HG02852 (cell line): ENCODE results near the gene PEBP1.
A peak's percentile ranks its signal among the peaks of the same experiment; 100 is the strongest.

ENCODE experiments used
- ATAC-seq: cut with Tn5 transposase; IDR thresholded peaks from one replicate; pipeline ENCODE4 v1.9.1; 2021; ENCODE audit warnings: mild to moderate bottlenecking, moderate library complexity; ENCODE audit not compliant: unreplicated experiment

Gene PEBP1

GRCh38 chr12:118135788-118136558 is at the start of gene PEBP1:
TSS of gene PEBP1 (plus strand) at chr12:118136124. CDS start at chr12:118136210, 86 bp downstream.
- peak; percentile 95 for ATAC-seq

GRCh38 chr12:118089782-118090181 is 46.1 kb upstream of the PEBP1 start:
- no peak for ATAC-seq

GRCh38 chr12:118094039-118094438 is 41.9 kb upstream of the PEBP1 start:
- ATAC-seq: no peak

GRCh38 chr12:118098401-118098800 is 37.5 kb upstream of the PEBP1 start:
- no peak for ATAC-seq

GRCh38 chr12:118098911-118099671 is 36.8 kb upstream of the PEBP1 start:
- no peak for ATAC-seq

- no peak for ATAC-seq
Measured at GRCh38 chr12:118101051-118101450, 34.9 kb upstream of the PEBP1 start.

GRCh38 chr12:118102070-118102469 is 33.9 kb upstream of the PEBP1 start:
- ATAC-seq: no peak

GRCh38 chr12:118102609-118103008 is 33.3 kb upstream of the PEBP1 start:
- no peak for ATAC-seq

- ATAC-seq: no peak
Measured at GRCh38 chr12:118103201-118103600, 32.7 kb upstream of the PEBP1 start.

GRCh38 chr12:118103601-118104382 is 32.1 kb upstream of the PEBP1 start, which contains the start of gene VSIG10:
TSS of gene VSIG10 (minus strand) at chr12:118104011. CDS start at chr12:118103671, 340 bp downstream.
- no peak for ATAC-seq

GRCh38 chr12:118107011-118107410 is 28.9 kb upstream of the PEBP1 start:
- no peak for ATAC-seq

GRCh38 chr12:118107694-118108093 is 28.2 kb upstream of the PEBP1 start:
- no peak for ATAC-seq

GRCh38 chr12:118109088-118109487 is 26.8 kb upstream of the PEBP1 start:
- no peak for ATAC-seq

- ATAC-seq: no peak
Measured at GRCh38 chr12:118119449-118119879, 16.5 kb upstream of the PEBP1 start.

GRCh38 chr12:118120579-118121363 is 15.2 kb upstream of the PEBP1 start:
- no peak for ATAC-seq

- ATAC-seq: no peak
Measured at GRCh38 chr12:118122264-118122663, 13.7 kb upstream of the PEBP1 start.

GRCh38 chr12:118124333-118124874 is 11.5 kb upstream of the PEBP1 start:
- ATAC-seq: no peak

- ATAC-seq: no peak
Measured at GRCh38 chr12:118125743-118126118, 10.2 kb upstream of the PEBP1 start.

- no peak for ATAC-seq
Measured at GRCh38 chr12:118126119-118126757, 9.7 kb upstream of the PEBP1 start.

GRCh38 chr12:118127867-118128266 is 8.1 kb upstream of the PEBP1 start:
- no peak for ATAC-seq
